ENCODE results near the gene NCR2.

GRCh38 chr6:41399424-41399823 lies 64.0 kb downstream of the NCR2 start:
- TF ChIP-seq YY1 (IDR thresholded peaks at IDR 0.05; ENCODE audit: insufficient read depth, insufficient read length) (no peak), SUZ12 (IDR thresholded peaks at IDR 0.05; ENCODE audit: extremely low read depth, insufficient read depth, insufficient read length) (no peak), ZNF274 (IDR thresholded peaks at IDR 0.05; ENCODE audit: low read depth, low read length) (no peak)

All from NT2/D1 (cell line).